ENCODE measurements around the gene ST14.
A peak's percentile ranks its signal among the peaks of the same experiment; 100 is the strongest.

DNA sequence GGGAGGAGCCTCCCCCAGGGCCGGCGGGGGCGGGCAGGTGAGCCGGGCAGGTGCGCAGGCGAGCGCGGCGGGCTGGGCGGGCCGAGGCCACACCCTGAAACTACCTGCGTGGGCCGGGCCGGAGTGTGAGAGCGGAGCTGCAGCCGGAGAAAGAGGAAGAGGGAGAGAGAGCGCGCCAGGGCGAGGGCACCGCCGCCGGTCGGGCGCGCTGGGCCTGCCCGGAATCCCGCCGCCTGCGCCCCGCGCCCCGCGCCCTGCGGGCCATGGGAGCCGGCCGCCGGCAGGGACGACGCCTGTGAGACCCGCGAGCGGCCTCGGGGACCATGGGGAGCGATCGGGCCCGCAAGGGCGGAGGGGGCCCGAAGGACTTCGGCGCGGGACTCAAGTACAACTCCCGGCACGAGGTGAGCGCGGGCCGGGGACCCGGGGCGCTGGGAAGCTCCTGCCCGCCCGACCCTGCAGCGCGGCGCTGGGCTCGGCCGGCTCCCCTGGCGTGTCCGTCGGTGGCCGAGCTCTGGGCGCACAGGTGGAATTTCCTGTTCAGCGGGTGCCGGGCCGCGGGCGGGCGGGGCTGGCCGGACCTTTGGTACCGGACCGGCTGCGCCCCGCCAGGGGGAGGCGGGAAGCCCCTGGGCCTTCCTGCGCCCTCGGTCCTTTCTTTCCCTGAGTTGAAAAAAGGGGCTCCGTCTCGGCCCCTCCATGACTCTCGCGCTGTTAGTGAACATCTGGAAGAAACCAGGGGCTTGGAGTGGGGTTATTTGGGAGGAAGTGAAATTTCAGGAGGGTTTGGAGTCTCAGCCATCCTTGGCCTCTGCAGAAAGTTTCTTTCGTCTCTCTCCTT, at the start of gene ST14:
- peak; percentile 60 for TF ChIP-seq EZH2 (IDR thresholded peaks at IDR 0.05; ENCODE audit: insufficient read depth, poor library complexity, severe bottlenecking)
- 0 out of 2 replicates have a peak, but pooled peaks have one; percentile 50 for TF ChIP-seq EZH2phosphoT487 (IDR thresholded peaks at IDR 0.05; ENCODE audit: insufficient read depth, low read depth)
